ENCODE results near the gene IGSF11.

DNA sequence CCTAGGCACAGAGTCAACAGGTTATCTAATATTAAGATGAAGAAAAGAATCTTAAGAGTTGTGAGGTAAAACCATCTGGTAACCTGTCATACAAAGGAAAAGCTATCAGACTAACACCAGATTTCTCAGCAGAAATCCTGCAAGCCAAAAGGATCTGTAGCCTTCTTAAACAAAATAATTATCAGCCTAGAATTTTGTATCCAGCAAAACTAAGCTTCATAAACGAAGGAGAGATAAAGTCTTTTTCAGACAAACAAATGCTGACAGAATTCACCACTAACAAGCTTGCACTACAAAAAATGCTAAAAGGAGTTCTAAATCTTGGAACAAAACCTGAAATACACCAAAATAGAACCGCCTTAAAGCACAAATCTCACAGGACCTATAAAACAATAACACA is 9.9 kb upstream of the IGSF11 start:
- TF ChIP-seq POLR2A (IDR thresholded peaks at IDR 0.05; ENCODE audit: low read depth, low read length): no peak
- no peak for TF ChIP-seq POLR2AphosphoS5 (IDR thresholded peaks at IDR 0.05; ENCODE audit: low read depth, low read length)
- no peak for TF ChIP-seq POU2F2 (IDR thresholded peaks at IDR 0.05; ENCODE audit: low read depth, low read length)
- no peak for TF ChIP-seq TAF1 (IDR thresholded peaks at IDR 0.05; ENCODE audit: low read depth, low read length)
- TF ChIP-seq SPI1 (IDR thresholded peaks at IDR 0.05; ENCODE audit: low read depth, low read length): no peak
